NK-92 (cell line): ENCODE data around the gene ADRB2.

Experiments used
- DNase-seq: peaks from one replicate; lab custom pipeline; 2025; ENCODE audit not compliant: unreplicated experiment; lab: John Stamatoyannopoulos, UW

Gene ADRB2

DNA sequence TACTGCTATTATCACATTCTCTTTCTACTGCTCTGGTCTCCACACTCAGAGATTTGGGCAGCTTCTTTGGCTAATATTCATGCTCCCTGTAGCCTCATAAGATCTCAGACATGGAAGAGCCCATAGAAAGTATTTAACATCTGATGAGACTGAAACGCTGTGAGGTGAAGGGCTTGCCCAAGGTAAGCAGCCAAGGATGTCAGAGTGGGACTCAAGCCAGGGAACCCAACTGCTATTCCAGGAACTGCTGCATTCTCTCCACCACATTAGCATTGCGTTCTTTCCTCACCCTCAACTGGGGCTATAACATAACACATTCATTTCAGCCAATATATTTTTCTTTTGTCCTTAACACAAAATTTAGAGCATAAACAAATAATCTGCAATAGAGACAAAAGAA lies 3.8 kb downstream of the ADRB2 start:
- DNase-seq: no peak

DNA sequence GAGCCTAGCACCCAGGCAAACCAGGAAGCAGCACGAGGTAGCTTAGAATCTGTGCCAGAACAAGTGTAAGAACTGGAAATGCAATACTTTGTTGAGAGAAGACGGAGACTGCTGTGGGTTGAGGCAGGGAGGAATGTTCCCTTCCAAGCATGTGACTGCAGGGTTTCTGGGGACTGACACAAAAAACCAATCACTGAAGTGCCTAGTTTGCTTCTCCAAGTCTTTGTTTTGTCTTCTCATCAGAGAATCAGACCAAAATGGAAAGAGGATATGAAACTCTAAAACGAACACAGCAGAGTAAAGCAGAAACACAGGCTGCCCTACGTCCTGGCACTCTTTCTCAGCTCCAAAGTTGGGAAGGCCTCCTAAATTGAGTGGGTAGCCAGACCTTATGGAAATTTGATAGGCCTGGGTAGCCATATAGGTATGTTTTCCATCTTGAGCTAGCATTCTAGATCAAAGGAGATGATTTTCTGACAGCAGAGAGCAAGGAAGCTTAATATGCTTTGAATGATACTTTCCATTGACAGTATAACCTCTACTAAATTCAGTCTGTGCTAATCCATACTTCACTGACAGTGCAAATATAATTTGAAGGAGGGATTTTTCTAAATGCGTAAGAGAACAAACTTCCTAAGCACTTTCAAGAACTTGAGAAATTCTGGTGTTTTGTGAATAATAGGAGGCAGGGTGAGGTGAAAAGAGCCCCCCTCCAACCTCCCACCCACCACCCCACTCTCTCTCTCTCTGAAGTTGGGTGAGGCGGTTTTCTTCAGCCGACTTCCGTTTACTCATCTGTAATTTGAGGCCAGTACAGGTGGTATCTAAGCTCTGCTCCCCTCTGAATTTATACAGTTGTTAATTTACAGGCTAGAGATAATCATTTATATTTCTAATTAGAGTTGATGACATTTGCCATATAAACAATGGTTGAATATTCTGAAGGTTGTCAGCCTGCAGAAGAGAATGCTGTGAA lies 5.5 kb downstream of the ADRB2 start:
- DNase-seq: no peak

DNA sequence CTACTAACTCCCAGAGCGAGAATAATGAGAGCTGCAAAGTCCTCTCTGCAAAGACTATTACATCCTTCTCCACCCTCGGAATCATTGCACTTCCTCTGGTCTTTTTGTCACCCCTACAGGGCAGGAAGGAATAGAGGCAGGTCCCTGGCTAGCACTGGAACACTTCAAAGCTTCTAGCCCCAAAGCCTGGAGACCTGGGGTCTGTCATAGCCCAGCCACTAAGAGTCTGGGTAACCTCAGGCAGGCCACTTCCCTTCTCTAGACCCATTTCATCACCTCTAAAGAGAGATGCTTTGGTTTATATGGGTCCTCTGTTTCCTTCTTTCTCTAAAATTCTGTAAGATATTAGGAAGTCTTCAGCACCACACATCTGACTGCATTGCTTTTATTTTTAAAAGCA lies 6.7 kb downstream of the ADRB2 start:
- no peak for DNase-seq

DNA sequence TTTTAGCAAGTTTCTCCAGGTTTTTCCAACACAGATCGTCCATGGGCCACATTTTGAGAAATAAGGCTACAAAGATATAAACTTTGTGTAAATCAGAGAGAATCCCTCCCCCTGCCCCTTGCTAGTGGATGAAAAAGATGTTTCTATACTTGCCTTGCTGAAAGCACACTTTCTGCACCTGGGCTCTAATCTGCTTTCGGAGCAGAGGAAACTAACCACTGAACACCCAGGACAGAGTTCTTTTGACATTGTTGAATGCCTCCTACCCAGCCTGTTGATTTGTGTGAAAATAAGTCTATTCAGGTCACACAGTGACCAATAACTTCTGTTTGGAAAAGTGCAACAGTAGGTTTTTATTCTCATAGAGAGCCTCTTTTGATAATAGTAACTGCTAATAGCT lies 7.5 kb downstream of the ADRB2 start:
- DNase-seq: no peak

DNA sequence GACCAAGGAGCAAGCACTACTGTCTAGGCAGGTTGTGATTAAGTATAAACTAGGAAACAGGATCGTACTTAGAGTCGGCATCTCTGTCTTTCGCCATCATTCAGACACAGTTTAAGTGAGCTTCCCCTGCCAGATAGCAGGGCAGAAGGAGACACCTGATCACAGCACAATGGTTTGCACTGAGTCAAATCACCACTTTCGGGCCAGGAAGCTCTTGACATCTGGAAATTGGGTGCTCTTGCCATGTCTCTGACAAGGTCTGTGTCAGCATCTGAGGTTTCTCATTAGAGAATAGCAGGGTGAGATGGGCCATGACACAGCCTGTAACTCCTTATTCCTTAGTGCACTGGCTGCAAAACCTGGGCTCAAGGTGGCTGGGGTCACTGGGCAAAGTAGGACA lies 8.3 kb downstream of the ADRB2 start:
- DNase-seq: no peak

DNA sequence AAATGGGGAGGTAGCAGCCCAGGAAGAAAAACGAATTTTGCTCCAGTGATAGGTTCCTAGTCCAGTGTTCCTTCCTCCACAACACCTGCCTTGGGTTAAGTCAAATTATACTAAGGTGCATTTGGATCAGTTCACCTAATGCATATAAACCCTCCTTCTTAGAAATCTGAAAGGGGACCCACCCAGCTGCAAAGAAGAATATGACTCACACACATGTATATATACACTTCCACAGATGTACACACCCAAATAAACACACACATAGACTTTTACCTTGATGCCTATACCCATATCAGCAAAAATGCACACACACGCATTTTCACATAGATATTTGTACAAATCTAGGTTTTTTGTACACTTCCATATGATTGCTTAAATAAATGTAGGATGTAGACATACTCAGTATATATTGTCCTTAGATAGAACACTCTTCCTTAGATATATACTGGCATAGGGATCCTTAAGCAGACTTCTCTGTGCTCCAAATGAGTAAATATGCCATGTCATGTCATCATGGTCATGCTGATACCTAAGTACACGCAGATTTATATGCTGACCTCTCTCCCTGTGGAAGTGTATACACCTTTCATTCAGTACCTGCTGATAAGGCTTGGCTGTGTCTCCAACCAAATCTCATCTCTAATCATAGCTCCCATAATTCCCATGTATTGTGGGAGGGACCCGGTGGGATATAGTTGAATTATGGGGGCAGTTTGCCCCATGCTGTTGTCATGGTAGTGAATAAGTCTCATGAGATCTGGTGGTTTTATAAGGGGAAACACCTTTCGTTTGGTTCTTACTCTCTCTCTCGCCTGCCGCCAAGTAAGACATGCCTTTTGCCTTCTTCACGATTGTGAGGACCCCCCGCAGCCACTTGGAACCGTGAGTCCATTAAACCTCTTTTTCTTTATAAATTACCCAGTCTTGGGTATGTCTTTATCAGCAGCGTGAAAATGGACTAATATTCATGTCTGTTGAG lies 10.2 kb downstream of the ADRB2 start:
- DNase-seq: no peak

DNA sequence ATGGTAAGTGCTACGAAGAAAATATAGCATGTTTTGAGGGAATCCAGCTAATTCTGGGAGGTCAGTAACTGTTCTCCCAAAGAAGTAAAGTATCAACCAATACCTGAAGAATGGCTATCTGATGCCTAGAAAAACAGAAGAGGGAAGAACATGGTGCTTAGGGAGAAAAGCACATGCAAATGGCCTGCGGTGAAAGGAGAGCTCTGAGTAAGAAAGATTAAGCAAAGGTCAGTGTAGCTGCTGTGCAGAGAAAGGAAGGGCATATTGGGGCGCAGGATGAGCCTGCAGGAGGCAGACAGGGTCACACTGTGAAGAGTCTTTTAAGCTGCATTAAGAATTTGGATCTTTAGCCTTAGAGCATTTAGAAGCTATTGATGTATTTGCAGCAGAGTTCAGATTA lies 11.0 kb downstream of the ADRB2 start:
- no peak for DNase-seq

DNA sequence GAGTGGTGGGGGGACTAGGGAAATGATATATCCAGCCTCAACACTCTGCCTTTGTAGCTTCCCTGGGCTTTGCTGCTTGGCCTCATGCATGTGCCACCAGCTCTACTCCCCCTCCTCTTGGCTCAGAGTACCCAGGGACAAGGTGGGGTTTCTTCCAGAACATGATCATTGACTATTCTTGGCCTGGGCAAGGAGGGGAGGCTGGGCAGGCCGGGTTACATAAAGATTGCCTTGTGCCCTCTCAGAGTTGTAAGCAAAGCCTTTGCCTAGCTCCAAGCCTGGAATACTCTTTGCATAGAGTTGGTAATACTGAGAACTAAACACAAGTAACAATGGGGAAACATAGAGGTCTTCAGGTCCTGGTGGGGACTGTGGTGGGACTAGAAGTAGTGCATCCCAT lies 11.9 kb downstream of the ADRB2 start:
- DNase-seq: no peak

DNA sequence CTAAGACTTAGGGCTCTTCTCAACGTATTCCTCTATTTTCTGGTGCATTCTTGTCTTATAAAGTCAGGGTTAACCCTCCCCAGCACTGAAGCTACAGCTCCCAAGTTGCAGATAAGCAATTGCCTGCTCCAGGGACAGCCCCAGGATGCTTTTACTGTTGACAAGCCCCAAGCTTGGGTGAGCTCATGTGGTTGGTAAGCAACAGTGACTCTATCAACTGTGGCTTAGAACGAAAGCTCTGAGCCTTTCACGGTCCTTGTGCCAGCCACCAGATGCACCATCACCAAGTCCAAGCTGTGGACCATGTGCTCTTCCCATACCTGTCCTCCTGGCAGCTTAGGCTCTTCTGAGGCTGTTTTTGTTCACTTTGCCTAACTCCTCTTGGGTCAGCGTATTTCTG lies 13.5 kb downstream of the ADRB2 start:
- no peak for DNase-seq

DNA sequence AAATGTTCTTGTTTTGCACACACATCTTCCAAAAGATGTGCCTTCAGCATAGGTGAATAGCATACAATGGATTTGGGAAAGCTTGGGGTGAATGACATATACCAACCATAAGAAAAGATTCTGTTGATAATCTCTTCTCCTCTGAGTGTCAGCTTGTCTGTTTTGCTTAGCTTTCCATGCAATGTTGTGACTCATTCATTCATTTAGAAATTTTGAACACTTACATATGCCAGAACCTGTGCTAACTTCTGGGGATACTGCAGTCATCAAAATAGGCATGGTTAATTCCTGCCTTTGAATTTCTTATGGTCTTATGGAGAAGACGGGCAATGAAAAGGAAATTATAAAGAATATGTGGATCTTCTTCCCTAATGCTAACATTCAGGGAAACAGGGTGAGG lies 14.1 kb downstream of the ADRB2 start:
- no peak for DNase-seq

DNA sequence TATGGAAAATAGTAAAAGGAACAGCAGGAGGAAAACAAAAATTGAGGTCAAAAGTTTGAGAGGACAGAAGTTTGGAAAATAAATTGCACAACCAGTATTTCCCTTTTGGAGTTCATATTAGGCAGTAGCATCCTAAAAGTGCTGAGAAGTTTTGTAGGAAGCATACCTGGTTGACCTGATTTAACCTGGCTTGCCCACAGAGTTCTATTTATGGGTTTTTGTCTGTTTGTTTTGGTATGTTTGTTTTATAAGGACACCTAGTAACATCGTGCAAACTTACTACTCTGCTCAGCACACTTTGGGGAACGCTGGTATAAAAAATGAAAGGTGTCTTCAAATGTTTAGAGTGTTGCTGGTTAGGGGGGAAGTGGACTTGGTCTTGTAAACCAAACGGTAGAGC lies 15.1 kb downstream of the ADRB2 start:
- no peak for DNase-seq

DNA sequence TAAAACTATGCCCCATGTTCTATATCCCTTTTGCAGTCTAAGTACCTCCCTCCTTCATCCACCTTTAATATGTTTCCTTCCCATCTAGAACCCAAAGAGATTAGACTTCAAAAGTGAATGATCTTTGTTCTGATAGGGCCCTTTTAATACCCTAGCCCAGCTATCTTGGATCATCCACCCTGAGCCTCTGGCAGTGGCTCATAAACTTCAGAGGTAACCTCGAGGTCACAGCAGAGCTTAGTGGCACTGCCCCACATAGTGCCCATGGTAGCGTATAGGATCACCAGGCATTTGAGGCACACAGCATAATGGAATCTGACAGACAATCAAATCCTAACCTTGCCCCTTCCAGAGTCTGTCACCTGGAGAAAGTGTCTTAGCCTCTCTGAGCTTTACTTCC lies 15.8 kb downstream of the ADRB2 start:
- no peak for DNase-seq

DNA sequence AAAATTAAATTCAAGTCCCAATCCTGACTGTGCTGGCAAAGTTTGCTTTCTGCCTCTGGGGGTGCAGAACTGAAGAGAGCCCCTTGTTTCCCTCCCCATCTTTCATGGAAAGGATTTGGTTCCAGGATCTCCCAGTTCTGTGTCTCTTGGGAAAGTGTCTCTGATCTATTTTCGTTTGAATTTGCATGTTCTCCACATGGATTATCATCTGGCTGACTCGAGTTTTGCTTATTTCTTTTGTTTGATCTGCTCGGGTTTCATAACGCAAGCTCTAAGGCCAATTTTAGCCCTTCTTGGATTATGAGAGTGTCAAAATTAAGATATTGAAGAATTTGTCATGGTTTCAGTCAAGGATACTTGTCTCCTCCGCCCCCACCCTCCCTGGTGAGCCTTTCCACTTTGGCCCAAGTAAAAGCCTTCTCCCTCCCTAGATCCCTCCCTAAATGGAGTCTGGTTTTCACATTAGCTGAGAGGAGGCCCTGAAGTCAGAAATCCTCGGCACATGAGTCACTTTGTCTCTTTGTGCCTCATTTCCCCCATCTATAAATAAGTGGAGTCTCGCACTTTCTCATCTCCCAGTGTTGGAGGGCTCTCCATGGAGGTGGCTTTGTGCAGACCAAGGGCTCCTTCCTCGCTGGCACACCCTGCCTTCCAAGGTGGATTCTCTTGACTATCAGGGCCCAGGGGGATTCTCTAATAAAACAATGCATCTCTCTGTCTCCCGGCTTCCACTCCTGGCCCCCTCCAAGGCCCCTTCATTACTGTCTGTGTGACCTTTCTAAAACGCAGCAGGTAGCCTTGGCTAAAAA lies 17.3 kb downstream of the ADRB2 start:
- DNase-seq: no peak

DNA sequence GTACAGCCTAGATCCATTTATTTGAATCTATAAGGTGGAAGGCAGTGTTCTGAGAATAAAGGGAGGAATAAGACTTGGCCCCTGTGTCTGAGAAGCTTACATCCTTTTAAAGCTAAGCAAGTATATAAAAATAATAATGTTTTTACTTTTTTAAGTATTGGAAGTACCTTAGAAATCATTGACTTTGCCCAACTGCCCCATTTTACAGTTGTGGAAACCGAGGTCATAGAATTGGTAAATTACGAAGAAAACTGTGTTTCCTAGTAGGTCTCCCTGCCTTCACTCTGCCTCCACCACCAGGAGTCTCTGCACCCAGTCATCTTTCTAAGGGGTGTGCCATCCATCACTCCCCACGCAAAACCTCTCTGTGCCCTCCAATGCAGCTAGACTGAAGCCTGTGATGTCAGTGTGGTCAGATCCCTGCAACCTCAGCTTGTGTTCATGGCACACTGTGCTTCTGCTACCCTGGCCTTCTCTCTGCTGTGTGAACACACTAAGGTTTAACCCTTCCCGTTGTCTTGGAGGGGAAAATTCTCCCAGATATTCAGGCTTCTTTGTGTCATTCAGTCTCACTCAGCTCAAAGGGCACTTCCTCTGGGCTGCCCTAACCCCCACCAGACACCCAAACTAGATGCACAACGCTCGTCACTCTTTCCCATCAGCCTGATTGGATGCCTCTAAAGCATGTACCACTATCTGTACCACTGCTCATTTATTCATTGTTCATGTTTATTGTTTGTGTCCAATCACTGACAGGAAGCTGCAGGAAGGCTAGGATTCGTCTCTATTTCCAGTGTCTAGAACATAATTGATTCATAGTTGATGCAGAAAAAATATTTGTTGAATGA lies 18.2 kb downstream of the ADRB2 start:
- DNase-seq: no peak

DNA sequence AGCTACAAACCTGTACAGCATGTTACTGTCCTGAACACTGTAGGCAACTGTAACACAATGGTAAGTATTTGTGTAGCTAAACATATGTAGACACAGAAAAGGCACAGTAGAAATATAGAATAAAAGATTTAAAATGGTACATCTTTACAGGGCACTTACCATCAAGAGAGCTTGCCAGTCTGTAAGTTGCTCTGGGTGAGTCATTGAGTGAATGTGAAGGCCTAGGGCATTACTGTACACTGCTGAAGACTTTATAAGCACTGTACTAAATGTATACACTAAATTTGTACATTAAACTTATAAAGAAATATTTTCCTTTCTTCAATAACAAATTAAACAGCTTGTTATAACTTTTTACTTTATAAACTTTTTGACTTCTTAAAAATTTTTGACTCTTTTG lies 20.5 kb downstream of the ADRB2 start:
- DNase-seq: no peak

DNA sequence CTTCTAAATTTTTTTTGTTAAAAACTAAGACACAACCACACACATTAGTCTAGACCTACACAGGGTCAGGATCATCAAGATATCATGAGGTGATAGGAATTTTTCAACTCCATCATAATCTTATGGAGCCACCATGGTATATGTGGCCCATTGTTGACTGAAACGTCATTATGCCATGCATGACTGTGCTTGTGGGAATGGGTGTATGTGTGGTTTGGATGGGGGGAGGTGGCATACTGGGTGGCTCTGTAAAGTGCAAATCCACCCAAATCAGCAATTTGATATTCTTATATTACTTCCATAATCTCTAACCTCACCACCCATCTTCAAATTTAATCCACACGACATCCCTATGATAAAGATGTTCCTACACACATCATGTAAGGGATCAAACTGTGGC lies 21.0 kb downstream of the ADRB2 start:
- DNase-seq: no peak

DNA sequence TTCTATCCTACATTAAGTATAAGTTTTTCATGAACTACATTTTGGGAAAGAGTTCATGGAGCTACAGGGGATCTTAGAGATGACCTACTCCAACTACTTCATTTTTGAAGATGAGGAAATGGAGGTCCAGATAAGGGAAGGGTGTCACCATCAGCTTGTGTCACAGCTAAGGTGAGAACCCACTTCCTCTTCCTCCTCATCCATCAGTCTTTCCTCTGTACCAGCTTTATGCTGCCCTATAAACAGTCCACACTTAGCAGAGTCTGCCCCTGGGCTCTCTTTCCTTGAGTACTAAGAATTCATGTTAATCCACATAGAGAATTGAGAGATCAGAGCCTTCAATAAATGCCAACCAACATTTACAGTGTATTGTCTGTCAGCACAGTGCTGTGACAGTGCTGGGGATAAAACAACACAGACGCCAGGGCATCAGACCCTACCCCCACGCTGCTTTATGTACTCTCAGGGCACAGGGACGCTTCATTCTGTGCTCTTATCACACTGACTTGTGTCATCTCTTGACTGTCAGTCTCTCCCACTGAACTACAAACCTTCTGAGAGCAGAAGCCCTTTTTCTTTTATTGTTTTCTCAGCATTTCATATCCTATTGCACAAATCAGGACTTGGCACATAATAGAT lies 22.1 kb downstream of the ADRB2 start:
- DNase-seq: no peak

DNA sequence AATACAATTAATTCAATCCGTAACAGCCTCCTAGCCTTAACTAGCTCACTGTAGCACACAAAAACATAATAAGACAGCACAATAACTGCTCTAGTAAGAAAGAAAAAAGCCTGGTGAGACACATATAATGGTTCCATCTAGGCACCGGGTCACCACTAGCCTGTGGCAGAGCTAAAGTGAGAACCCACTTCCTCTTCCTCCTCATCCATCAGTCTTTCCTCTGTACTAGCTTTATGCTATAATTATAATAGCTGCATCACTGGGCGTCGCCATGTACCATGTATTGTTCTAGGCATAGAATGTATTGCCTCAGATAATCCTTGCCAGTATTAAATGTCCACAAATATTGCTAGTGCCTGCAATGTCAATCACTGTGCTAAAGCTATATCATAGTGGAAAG lies 23.1 kb downstream of the ADRB2 start:
- no peak for DNase-seq

DNA sequence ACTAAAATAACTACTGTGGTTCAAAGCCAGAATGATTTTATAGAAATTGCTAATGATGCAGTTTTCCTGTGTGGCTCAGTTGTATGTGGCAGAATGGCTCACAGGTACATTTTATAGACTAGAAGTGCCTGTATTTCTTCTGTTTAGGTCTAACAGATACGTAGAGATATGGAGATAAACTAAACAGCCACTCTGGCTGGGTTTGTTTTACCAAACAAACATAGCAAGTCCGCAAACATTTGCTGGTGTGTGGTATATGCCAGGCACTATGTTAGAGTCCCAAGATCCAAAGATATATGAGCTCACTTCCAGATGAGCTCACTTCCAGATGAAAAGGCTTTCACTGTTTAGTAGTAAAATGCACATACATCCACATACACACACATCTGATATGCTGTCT lies 24.4 kb downstream of the ADRB2 start:
- DNase-seq: no peak

DNA sequence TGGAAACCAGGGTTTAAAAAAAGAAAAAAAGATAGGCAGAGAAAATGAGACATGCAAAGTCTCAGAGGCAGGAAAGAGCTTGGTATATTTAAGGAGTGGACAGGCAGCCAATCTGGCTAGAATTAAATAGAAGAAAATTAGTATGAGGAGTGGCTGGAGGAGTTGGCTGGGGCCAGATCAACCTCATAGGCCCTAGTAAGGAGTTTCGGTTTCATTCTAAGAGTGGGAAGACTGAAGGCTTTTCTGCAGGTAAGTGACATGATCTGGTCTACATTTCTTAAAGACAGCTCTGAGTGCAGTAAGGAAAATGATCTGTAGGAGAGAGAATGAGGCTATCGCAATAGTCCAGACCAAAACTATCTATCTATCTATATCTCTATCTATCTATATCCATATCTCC lies 27.5 kb downstream of the ADRB2 start:
- no peak for DNase-seq
